H1 (cell line): ENCODE measurements around the gene MCL1.

Experiments used
- BACH1 ChIP-seq: IDR thresholded peaks from 2 replicates; pipeline ENCODE4 v1.6.1; 2012; ENCODE audit warnings: low read length, improper control_type of control experiment
- BRCA1 ChIP-seq: IDR thresholded peaks from 2 replicates; pipeline ENCODE4 v1.6.1; 2012; ENCODE audit warnings: low read depth, low read length, improper control_type of control experiment
- CEBPB ChIP-seq: IDR thresholded peaks from 2 replicates; pipeline ENCODE4 v1.6.1; 2012; ENCODE audit warnings: low read depth, low read length
- CTCF ChIP-seq, 3 experiments: IDR thresholded peaks; 1 replicate in 2 of 3; 2 replicates in 1 of 3; pipeline versions ENCODE4 v1.5.1 to v1.6.1; 2011; ENCODE audit warnings: low read length in 3 of 3, mild to moderate bottlenecking in 3 of 3, inconsistent platforms in 2 of 3, low read depth in 1 of 3, moderate library complexity in 1 of 3; ENCODE audit not compliant: insufficient read depth in 1 of 3; ENCODE audit errors: control extremely low read depth in 1 of 3
- EP300 ChIP-seq, 2 experiments: IDR thresholded peaks; 1 replicate in 1 of 2; 2 replicates in 1 of 2; pipeline ENCODE4 v1.6.1; 2011 to 2012; ENCODE audit warnings: low read depth in 2 of 2, low read length in 2 of 2, mild to moderate bottlenecking in 2 of 2, borderline replicate concordance in 1 of 2, inconsistent platforms in 1 of 2, moderate library complexity in 1 of 2
- EZH2 ChIP-seq: fragments of 200-600 bp; sonication (generic); IDR thresholded peaks from 2 replicates; pipeline ENCODE4 v1.7.1; 2012; ENCODE audit warnings: low read depth, mild to moderate bottlenecking, moderate library complexity, low read length, inconsistent platforms; ENCODE audit not compliant: severe bottlenecking
- JUN ChIP-seq: IDR thresholded peaks from 2 replicates; pipeline ENCODE4 v1.6.1; 2011; ENCODE audit warnings: low read depth, mild to moderate bottlenecking, improper control_type of control experiment, low read length
- POLR2A ChIP-seq, 2 experiments: IDR thresholded peaks; 1 replicate in 1 of 2; 2 replicates in 1 of 2; pipeline ENCODE4 v1.6.1; 2011; ENCODE audit warnings: low read depth in 2 of 2, low read length in 2 of 2, mild to moderate bottlenecking in 2 of 2; ENCODE audit errors: control extremely low read depth in 1 of 2
- RFX5 ChIP-seq: IDR thresholded peaks from 2 replicates; pipeline ENCODE4 v1.6.1; 2011; ENCODE audit warnings: low read depth, low read length, improper control_type of control experiment, borderline replicate concordance
- SP4 ChIP-seq: IDR thresholded peaks from 2 replicates; pipeline ENCODE4 v1.6.1; 2012; ENCODE audit warnings: low read length, inconsistent platforms
- ZNF274 ChIP-seq: IDR thresholded peaks from 2 replicates; pipeline ENCODE4 v1.7.0; 2012; ENCODE audit warnings: low read length, borderline replicate concordance; ENCODE audit errors: extremely low read depth

GRCh38 chr1:150596095-150596892 is 16.9 kb upstream of the MCL1 start:
- no peak for TF ChIP-seq EP300 (IDR thresholded peaks at IDR 0.05; ENCODE audit: borderline replicate concordance in 1 of 2, low read depth in 2 of 2, low read length in 2 of 2)
- TF ChIP-seq ZNF274 = no peak
- TF ChIP-seq EZH2 = no peak
- no peak for TF ChIP-seq BACH1
- TF ChIP-seq JUN = no peak
- no peak for TF ChIP-seq CEBPB
- no peak for TF ChIP-seq CTCF (IDR thresholded peaks at IDR 0.05; ENCODE audit: control extremely low read depth in 1 of 3, insufficient read depth in 1 of 3, low read depth in 1 of 3, low read length in 3 of 3)
- TF ChIP-seq POLR2A (IDR thresholded peaks at IDR 0.05; ENCODE audit: control extremely low read depth in 1 of 2, low read depth in 2 of 2, low read length in 2 of 2) = no peak
- no peak for TF ChIP-seq BRCA1
- TF ChIP-seq RFX5 = no peak
- TF ChIP-seq SP4 = no peak
